Fibroblast of skin of right biceps (primary cell): ENCODE results near the gene WT1.

Source experiments
- DNase-seq: peaks from one replicate; pipeline ENCODE4 v3.0.0-alpha.2; 2013

The WT1 gene

DNA sequence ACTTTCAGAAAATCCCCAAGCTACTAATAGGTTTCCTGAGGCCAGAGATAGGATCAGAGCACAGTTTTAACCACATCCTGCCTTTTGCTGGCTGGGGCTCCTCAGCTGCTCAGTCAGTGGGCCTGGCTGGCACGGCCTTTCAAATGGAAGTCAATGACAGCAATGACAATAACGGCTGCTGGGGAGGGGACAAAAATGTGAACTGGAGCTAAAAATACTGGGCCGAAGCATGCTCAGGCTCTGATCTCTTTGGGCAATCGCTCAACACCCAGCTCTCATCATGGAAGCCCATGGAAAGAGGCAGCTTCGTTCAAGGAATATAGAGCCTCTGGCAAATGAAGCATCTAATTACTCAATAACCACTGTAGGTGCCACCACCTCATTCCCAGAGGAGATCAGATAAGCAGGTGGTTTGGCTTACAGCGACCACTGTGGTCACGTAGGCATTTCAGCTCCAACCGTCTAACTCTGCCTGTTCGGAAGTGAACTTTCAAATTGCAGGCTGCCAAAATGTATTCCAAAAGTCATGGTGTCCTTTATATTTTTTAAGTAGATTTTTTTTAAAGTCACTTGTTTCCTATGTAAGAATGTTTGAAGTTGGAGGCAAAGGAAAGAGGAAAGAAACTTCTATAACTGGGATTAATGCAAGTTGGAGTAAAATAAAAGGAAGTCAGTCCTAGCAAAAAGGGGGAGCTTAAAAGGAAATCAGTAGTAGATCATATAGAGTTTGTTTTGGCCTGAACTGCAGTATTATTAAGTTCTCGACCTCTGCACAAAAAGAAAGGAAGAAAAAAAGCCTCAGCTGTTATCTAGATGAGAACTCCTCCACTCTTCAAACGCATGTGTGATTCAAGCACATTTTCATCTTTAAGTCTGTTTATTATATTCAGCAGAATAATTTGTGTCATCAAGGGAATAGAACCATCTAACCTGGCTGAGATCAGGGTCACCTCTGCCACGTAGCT is 14.1 kb downstream of the WT1 start:
- DNase-seq: peak; percentile 43

DNA sequence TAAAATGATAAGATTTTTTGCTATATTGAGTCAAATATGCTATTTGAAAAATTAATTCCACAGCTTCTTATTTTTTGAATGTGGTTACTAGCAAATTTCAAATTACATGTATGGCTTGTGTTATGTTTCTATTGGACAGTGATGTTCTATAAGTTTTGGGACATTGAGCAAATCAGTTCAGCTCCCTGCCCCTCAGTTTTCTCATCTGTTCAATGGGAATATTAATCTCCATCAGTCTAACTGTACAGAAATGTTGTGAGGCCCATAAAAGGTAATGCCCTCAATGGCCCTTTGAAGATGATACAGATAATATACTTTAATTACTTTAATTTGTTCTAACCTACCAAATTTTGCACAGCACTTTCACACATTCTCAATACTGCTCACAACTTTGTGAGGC is 15.2 kb downstream of the WT1 start:
- no peak for DNase-seq

DNA sequence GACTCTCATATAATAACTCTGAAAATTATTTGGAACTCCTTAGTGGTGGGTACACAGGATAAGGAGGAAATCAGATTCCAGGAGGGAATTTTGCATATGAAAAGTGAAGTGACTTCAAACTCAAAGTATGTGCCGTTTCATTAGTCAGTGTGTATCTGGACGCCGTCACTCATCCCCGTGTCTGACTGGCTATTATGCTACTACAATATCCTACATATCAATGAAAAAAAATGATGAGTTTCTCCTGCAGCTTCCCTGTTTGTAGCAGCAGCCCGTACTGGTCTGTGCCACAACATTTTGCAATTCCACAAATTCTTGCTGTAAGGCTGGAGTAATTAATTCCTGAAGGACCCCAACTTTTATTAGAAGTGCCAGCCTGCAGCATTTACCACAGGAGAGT is 16.5 kb downstream of the WT1 start:
- DNase-seq: peak; percentile 60

DNA sequence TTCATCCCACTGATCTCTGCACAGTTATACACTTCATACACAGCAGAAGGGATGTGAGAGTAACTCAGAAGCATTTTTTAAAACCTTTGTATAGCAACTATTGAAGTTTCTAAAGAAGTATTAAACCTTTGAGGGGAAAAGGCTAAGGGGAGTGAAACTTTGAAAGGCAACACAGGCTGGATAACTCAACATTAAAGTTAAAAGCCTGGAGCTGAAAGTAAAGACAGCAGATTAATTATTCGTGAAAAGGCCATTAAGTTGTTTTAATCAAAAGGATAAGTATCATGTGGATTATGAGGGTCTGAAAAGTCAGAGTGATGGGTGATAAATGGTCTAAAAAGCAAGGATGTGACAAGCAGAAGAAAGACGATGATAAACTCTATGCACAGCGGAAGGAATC is 17.5 kb downstream of the WT1 start:
- DNase-seq: no peak

DNA sequence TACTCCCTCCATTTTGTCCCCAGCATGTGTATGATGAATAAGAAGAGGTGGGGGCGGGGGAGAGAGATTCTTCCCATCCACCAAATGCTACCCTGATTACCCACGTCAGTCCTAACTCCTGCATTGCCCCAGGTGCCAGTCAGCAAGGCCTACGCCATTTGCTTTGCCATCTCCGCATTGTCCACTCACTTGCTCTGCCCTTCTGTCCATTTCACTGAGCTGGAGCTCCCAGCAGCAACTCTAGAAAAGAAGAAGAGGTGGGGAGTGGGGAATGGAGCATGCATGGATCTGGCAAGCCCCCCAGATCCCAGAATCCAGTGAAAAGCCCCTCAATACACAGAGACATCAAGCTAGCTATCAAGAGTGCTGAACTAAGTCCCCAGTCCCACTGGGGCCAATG is 19.0 kb downstream of the WT1 start:
- DNase-seq: no peak

DNA sequence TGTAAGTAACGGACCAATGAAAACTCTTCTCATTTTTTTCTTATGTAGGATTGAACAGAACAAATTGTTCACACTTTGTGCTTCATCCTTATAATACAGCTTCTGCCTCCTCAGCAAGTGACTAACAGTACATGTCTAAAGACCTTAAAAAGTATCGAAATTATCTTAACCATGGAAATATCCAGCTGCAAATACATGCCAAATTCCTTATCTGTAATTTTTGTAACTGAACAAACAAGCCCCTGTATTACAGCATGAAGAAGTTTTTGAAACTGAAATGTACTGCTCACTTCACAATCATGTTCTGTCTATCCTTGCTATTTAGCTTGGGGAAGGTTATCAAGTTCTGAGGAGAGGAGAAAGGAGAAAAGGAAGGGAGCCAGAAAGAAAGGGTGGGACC is 20.4 kb downstream of the WT1 start:
- no peak for DNase-seq

DNA sequence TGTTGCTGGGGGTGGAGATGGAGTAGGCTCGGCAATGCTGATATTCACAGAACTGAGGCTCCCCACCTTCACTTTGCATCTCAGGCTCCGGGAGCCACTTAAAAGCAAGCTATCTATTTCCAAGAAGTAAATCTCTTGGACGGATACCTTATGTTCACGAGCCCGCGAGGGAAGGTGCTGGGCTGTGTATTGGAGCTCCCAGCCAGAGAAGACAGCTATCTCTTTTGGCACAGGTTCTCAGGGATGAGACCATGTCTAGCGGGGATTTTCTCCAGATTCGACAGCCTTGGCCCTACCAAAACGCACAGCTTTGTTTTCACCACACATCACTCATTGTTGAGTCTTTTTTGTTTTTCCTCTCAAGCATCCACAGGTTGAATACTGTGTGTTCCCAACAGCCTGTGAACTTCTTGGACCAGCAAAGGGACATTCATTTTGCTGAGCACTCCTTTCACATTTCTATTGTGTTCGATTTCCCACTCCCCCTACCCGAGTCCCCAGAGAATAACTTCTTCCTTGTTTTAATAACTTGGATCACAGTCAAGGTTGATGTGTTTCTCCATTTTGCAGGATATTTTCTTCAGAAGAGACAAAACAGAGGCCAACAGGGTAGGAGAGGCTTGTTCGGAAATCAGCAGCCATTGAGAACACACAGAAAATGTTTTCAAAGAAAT is 23.3 kb downstream of the WT1 start:
- no peak for DNase-seq

DNA sequence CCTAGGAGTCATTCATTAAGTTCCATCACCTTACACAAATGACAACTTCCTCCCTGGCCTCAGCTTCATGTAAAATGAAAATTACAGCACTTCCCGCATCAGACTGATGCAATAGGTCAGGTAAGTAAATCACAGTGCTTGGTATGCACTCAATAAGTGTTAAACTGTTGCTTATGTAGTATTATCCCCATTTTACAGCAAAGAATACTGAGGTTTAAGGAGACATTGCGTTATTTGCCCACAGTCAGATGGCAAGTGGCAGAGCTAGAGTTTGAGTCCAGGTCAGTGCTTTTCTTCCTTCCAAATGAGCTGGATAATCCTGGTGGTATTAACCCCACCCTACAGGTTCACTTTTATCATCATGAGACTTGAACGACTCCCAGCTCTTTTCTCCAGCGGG is 29.7 kb downstream of the WT1 start:
- no peak for DNase-seq

DNA sequence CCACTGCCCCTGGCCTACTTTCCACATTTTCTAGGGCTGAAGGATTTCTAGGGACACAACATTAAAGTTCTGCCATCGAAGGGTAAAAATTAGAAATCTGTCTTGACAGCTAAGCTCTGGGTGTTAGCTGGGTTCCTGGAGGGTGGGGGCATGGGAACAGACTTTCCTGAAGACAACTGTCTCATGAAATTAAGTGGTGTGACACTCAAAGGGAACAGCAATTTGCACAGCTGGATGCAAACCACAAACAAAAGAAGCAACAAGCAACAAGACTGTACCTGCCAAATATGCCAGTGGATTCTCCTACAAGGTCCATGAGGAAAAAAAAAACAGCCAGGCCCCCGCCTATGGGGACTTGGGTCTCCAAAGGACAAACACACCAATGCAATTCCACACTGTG is 32.5 kb downstream of the WT1 start:
- DNase-seq: no peak

DNA sequence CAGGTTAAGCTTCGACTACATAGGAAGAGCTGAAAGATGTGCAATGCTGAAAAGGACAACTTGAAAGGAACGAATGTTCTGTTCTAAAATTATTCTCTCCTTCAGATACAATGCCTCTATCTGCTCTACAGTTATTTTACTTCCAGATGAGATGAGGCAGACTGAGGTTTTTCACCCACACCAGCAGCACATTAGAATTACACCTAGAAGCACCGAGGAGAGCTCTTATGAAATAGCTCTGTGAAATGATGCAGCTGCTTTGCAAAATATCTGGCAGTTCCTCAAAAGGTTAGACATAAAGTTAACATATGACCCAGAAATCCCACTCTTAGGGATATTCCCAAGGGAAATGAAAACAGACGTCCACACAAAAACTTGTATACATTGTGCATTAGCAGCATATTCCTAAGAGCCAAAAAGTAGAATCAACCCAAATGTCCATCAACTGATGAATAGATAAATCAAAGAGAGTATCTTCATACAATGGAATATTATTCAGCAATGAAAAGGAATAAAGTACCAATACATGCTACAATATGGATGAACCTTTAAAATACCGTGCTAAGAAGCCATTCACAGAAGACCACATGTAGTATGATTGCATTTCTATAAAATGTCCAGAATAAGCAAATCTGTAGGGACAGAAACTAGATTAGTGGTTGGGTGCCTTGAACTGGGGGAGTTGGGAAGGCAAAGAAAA is 34.5 kb downstream of the WT1 start:
- no peak for DNase-seq

DNA sequence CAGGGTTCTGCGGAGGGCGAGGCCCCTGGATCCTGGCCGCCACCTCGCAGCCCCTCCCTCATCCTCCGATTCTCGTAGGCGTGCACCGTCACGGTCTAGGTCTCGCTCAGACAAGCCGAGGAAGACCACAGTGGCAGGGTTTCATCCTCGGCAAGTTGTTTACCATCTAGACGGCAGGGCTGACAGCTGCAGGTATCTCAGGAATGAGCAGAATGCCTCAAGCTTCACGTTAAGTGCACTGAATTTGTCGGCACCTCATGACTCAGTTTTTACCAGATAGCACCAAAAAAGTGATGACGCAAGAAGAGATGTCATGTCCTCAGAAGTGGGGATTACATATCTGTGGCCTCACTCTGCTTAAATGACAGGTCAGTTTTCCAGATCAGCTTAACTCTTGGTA is 35.1 kb downstream of the WT1 start:
- DNase-seq: peak; percentile 74

DNA sequence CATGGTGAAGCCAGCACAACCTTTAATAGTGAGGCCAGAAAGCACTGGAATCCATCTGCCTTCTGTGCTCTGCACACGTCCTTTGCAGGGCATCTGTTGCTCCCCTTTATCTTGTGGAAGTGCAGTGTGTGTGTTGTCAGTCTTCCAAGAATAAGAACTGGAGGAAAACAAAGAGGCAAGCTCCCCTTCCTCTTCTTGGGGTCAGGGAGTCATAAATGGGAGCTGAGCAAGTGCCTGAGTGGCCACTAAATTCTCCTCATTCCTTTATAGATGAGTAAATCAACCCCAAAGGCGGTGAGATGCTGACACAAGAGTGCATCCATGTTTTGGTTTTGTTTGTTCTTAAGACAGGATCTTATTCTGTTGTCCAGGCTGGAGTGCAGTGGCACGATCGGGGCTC is 38.3 kb downstream of the WT1 start:
- DNase-seq: peak; percentile 50

DNA sequence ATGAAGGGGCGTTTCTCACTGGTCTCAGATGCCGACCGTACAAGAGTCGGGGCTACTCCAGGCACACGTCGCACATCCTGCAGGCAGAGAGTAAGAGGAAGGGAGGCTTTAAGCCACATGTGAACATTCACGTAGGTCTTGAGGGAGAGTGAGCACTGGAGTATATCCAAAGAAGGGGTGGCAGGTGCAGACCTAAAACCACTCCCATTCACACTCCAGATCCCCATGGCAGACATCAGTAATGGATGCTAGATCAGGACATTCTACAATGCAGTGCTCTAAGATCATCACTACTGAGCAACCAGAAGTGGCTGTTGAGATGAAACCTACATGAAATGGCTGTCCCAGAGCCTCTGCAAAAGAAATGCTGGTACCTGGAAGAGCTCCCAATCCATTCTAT is 39.0 kb downstream of the WT1 start:
- DNase-seq: no peak

DNA sequence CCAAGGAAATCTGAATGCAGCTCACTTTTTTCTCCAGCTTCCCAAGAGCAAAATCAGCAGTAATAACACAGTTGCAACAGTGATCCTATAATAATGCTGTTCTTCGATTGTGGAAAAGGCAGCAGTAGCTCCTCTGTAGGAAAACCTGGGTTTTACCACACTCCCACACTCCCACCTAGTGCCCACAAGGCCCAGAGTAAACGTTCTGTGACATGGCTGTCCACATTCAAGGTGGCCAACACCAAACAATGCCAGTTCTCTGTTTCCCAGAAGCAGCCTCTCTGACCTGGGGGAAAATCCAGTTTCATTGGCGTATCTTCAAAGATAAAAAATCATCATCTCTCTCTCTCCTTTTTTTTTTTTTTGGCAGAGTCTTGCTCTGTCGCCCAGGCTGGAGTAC is 40.2 kb downstream of the WT1 start:
- DNase-seq: no peak

DNA sequence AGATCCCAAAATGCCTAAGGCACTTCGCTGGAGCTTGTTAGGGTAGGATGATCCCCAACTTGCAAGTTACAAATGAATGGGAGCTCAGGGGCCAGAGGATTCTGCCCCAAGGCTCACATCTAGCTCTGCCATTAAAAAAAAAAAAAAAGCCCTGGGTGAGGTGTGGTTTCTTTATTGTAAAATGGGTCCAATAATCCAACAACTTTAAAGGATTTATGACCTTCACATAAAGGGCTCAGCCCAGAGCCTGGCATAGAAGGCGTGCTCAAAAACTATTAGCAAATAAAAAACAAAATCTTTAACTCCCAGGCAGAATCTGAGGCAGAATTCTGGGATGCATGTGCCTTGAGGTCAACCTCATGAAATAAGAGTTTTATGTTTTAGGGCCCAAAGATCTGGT is 42.5 kb downstream of the WT1 start:
- no peak for DNase-seq

DNA sequence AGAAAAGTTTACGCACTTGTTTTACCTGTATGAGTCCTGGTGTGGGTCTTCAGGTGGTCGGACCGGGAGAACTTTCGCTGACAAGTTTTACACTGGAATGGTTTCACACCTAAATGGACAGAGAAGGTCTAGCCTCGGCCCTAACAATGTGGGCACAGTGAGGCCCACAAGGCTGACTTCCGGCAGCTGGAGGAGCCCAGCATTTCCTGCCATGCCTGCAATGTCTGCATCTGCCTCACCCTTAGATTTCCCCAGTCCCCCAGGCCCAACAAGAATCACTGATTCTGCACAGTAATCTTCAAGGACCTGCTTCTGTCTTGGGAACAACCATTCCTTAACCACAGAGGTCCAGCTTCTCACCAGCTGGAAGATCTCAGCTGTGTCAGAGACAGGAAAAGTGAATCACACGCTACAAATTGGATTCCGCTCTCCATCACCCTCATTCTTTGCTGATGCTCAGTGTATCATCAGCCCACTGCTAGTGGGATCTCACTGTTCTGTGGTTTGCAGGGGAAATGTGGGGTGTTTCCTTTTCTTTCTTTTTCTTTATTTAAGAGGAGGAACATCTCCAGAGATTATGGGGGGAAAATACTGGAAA is 43.3 kb downstream of the WT1 start:
- peak; percentile 85 for DNase-seq

DNA sequence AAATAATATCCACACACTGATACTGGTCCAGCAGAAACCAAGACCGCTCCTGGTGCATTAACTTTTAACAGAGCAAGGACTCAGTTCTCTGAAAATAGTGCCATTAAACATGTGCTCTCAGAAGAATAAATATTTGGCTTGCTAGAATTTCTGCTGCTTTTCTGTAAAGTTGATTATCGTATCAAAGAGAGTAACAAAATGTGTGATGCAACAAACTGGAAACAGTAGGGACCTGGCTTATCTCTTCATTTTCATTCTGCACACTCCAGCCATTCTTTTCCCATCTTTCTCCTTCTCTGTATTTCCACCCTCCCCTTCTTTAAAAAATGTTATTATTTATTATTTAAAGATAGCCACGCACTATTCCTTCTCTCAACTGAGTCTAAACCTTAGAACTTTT is 43.9 kb downstream of the WT1 start:
- no peak for DNase-seq

DNA sequence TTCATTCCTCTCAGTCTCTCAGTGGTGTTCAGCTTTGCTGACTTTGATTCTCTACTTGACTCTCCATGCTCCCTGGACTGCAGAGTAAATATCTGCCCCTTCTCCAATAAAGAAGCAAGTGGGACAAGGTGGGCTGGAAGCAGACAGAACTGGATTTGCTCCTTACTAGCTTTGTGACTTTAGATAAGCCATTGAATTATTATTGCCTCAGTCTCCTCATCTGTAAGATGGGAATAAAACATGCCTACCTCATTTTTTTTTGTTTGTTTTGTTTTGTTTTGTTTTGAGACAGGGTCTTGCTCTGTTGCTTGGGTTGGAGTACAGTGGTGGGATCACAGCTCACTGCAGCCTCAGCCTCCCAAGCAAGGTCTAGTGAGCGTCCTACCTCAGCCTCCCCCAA is 44.6 kb downstream of the WT1 start:
- no peak for DNase-seq

DNA sequence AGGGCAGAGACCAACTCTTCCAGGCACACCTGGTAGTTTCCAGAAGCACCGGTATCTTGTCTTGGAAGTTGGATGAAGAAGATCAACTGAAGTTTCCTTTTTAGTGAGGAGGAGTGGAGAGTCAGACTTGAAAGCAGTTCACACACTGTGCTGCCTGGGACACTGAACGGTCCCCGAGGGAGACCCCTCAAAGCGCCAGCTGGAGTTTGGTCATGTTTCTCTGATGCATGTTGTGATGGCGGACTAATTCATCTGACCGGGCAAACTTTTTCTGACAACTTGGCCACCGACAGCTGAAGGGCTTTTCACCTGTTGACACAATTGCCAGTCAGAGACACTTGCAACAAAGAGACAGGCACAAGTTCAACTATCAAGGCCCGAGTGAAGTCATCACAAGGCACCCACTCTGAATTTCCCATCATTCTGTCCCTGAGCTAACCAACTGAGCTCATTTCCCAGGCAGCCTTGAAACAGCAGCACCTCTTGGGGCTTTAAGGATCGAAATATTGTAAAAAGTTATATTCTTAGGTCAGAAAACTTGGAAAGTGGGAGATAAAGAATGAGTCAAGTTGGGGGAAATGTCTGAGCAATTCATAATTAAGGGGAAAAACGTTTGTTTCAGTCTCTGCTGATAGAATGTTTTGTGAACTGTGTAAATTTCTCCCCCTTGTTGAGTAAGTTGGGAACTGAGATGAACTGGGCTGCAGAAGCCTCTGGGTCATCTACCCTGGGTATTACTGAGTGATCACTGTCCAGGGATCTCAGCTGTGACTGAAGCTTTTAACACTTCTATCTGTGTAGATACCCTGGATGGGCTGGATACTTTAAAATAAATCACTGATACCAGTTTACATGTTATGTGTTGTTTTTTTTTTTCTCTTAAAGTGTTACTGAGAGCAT is 46.2 kb downstream of the WT1 start:
- DNase-seq: peak; percentile 9

DNA sequence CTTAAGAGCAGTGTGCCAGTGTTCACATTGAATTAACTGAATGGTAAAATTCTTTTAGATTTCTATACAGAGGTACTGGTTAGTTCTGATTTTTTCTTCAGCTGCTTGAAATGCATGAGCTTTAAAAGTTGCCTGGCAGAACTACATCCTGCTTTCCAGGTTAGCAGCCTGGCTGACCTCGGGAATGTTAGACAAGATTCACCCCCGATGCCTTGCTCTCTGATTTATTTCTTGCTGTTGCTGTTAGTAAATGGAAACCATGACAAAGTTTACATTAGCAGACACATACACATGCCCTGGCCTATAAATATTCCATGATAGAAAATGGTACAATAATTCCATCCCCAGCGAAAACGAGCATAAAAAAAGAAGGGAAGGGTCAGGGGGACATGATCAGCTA is 47.0 kb downstream of the WT1 start:
- DNase-seq: no peak

DNA sequence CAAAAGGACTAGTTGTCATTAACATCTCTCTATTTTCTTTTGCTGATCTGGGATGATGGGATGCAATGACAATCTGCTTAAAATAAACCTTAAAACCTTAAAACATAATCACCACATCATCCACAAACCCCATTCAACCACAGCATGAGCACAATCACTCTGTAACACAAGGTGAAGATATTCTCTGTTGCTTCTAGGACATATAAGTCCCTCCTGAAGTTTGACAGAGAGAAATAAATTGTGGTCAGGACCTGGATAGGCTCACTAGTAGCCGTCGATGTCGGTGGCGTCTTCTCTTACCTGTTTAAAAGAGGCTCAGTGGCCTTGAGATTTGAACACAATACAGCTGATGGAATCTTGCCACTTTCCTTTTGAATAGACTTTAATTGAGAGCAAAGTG is 47.9 kb downstream of the WT1 start:
- DNase-seq: no peak

DNA sequence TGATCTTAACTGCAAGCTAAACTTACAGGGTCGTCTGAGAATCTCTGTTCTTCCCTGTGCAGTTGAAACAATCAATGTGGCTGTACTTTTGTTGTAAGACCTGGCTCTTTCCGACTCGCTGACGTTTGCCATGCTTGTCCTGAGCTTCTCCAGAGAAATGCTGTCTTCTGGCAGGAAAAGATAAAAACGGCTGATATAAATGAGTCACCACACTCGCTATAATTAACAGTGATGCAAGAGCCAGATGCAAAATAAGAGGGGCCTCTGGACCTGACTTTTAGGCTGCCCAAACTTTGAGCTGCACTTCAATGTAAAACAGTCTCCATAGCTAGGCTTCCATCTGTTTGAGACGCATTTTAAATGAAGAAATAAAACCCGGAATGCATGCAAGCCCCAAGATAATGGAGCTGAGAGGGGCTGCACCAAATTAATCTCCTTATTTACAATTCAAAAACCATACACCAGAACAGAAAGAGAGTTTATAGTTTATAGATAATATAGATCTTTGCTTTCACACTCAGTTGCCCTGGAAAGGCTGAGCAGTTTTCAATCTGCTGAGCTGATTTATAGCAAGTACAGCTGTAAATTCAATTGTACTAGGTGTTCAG is 48.5 kb downstream of the WT1 start:
- peak; percentile 64 for DNase-seq
